Cardiac muscle cell (in vitro differentiated cells and primary cell): Measurements from ENCODE around the gene MRPS6. TPM values are rescaled to one million over a fixed set of nuclear protein-coding genes. Genes with fewer than 3 reads are reported as not detected.

ENCODE experiments used
- DNase-seq, 2 donors: peaks; one replicate each; pipeline versions ENCODE4 v3.0.0 to v3.0.0-alpha.2; 2010 to 2017; ENCODE audit warnings: low read depth in 1 of 2, low spot score in 1 of 2
- H3K27ac ChIP-seq: fragments of 200-600 bp; sonication (generic); 2 replicates; pipeline ENCODE4 v1.5.1; 2016
- H3K27me3 ChIP-seq: fragments of 200-600 bp; sonication (generic); 2 replicates; pipeline ENCODE4 v1.6.0; 2016; ENCODE audit warnings: control low read depth
- H3K36me3 ChIP-seq: fragments of 200-600 bp; sonication (generic); 2 replicates; pipeline ENCODE4 v1.5.1; 2016; ENCODE audit warnings: control low read depth
- H3K4me1 ChIP-seq: fragments of 200-600 bp; sonication (generic); 2 replicates; pipeline ENCODE4 v1.8.1; 2017; ENCODE audit warnings: low read depth, mild to moderate bottlenecking, mixed run types
- H3K4me3 ChIP-seq: fragments of 200-600 bp; sonication (generic); 2 replicates; pipeline ENCODE4 v1.5.1; 2016; ENCODE audit warnings: mild to moderate bottlenecking
- H3K9me3 ChIP-seq: fragments of 200-600 bp; sonication (generic); 2 replicates; pipeline ENCODE4 v1.5.1; 2017; ENCODE audit warnings: low read depth, mild to moderate bottlenecking, control low read depth
- CTCF ChIP-seq: IDR thresholded peaks from 2 replicates; pipeline ENCODE4 v1.5.1; 2012; ENCODE audit warnings: low read depth, mild to moderate bottlenecking, low read length
- polyA plus RNA-seq: library from polyadenylated mRNA; unstranded; fragments of >200 nt; fragmentation: Nextera tagmentation; extraction: Ambion mirVana; gene quantifications from 2 replicates; pipeline ENCODE4 v1.2.1, GENCODE V29; 2016
- total RNA-seq: library from RNA; depleted of rRNA; stranded (reverse); fragments of >200 nt; gene quantifications from 2 replicates; pipeline ENCODE4 v1.2.3, GENCODE V29; 2016

Gene MRPS6
- total and polyA plus RNA-seq, 2 experiments from 2014 or later, result 83.8 to 335 TPM

- Histone ChIP-seq H3K9me3 (no peaks in the 10 kb centered on the region), H3K36me3 (peaks cover under 1% of the 10 kb centered on the region), H3K4me3 (no peak overlapping the region), H3K4me1 (peaks cover 5% of the 10 kb centered on the region), H3K27ac (peak overlapping the region; percentile 75), H3K27me3 (no peaks in the 10 kb centered on the region)
- no peak for DNase-seq
- TF ChIP-seq CTCF, result no peak
Observed at GRCh38 chr21:34147792-34148418, 74.5 kb downstream of the MRPS6 start.

GRCh38 chr21:34148419-34148804, 75.0 kb downstream of the MRPS6 start:
- Histone ChIP-seq H3K4me3 (no peak overlapping the region), H3K36me3 (no peaks in the 10 kb centered on the region), H3K9me3 (no peaks in the 10 kb centered on the region), H3K27ac (peak overlapping the region; percentile 75), H3K4me1 (peaks cover 5% of the 10 kb centered on the region), H3K27me3 (no peaks in the 10 kb centered on the region)
- TF ChIP-seq CTCF, result no peak
- peak in 1 of 2 donors; percentile 20 for DNase-seq

GRCh38 chr21:34148826-34149558, 75.6 kb downstream of the MRPS6 start:
- Histone ChIP-seq H3K9me3 (no peaks in the 10 kb centered on the region), H3K27me3 (no peaks in the 10 kb centered on the region), H3K36me3 (no peaks in the 10 kb centered on the region), H3K4me1 (peaks cover 5% of the 10 kb centered on the region), H3K4me3 (no peak overlapping the region), H3K27ac (peak overlapping the region; percentile 75)
- no peak for TF ChIP-seq CTCF
- DNase-seq, result no peak

GRCh38 chr21:34152500-34152899, 79.1 kb downstream of the MRPS6 start:
- H3K4me1 ChIP-seq, result peaks cover 5% of the 10 kb centered on the region
- TF ChIP-seq CTCF, result no peak
- no peak for DNase-seq
- no peaks in the 10 kb centered on the region for H3K9me3 ChIP-seq
- H3K36me3 ChIP-seq, result no peaks in the 10 kb centered on the region
- H3K4me3 ChIP-seq, result no peak overlapping the region
- H3K27me3 ChIP-seq, result no peaks in the 10 kb centered on the region
- no peak overlapping the region for H3K27ac ChIP-seq

- no peaks in the 10 kb centered on the region for H3K4me1 ChIP-seq
- no peaks in the 10 kb centered on the region for H3K9me3 ChIP-seq
- no peaks in the 10 kb centered on the region for H3K36me3 ChIP-seq
- no peak for DNase-seq
- no peak overlapping the region for H3K27ac ChIP-seq
- H3K4me3 ChIP-seq, result no peak overlapping the region
- H3K27me3 ChIP-seq, result no peaks in the 10 kb centered on the region
- TF ChIP-seq CTCF, result no peak
Observed at GRCh38 chr21:34154878-34155277, 81.5 kb downstream of the MRPS6 start.
